IPS-NIHi11 (cell line): ENCODE data around the gene MOB3C.
"Not testable (repeated sequence)": the region's sequence is repeated elsewhere in the genome, so short reads cannot be mapped to it uniquely, and the experiment has no call there.

ENCODE experiments used
- DNase-seq: peaks from one replicate; pipeline ENCODE4 v3.0.0; 2012; ENCODE audit warnings: mixed read lengths, low spot score

The MOB3C gene

GRCh38 chr1:46616277-46617107 is at the start of gene MOB3C:
MOB3C (minus strand) TSS chr1:46616811; CDS start chr1:46613321, 3,490 bp downstream.
- peak; percentile 79 for DNase-seq

- no peak for DNase-seq
Observed at GRCh38 chr1:46665983-46666382, 49.4 kb upstream of the MOB3C start.

- DNase-seq, result not testable (repeated sequence)
Observed at GRCh38 chr1:46662919-46663318, 46.3 kb upstream of the MOB3C start.

- not testable (repeated sequence) for DNase-seq
Observed at GRCh38 chr1:46660116-46660515, 43.5 kb upstream of the MOB3C start.

- no peak for DNase-seq
Observed at GRCh38 chr1:46659307-46659870, 42.8 kb upstream of the MOB3C start.

GRCh38 chr1:46657775-46658174 is 41.2 kb upstream of the MOB3C start:
- DNase-seq, result no peak

GRCh38 chr1:46656643-46657042 is 40.0 kb upstream of the MOB3C start:
- no peak for DNase-seq

GRCh38 chr1:46655848-46656247 is 39.2 kb upstream of the MOB3C start:
- no peak for DNase-seq

GRCh38 chr1:46654698-46655097 is 38.1 kb upstream of the MOB3C start:
- DNase-seq, result not testable (repeated sequence)

- no peak for DNase-seq
Observed at GRCh38 chr1:46654012-46654411, 37.4 kb upstream of the MOB3C start.

GRCh38 chr1:46653405-46653958 is 36.9 kb upstream of the MOB3C start:
- no peak for DNase-seq

GRCh38 chr1:46652321-46653100 is 35.9 kb upstream of the MOB3C start:
- no peak for DNase-seq

- not testable (repeated sequence) for DNase-seq
Observed at GRCh38 chr1:46651152-46651551, 34.5 kb upstream of the MOB3C start.

GRCh38 chr1:46650491-46650890 is 33.9 kb upstream of the MOB3C start:
- DNase-seq, result no peak

GRCh38 chr1:46649764-46650163 is 33.2 kb upstream of the MOB3C start:
- DNase-seq, result no peak

- no peak for DNase-seq
Observed at GRCh38 chr1:46647611-46648010, 31.0 kb upstream of the MOB3C start.

GRCh38 chr1:46646844-46647243 is 30.2 kb upstream of the MOB3C start:
- DNase-seq, result no peak

GRCh38 chr1:46646331-46646730 is 29.7 kb upstream of the MOB3C start:
- DNase-seq, result no peak

- DNase-seq, result no peak
Observed at GRCh38 chr1:46645815-46646214, 29.2 kb upstream of the MOB3C start.

GRCh38 chr1:46643368-46643775 is 26.8 kb upstream of the MOB3C start:
- peak; percentile 30 for DNase-seq

- no peak for DNase-seq
Observed at GRCh38 chr1:46642115-46642680, 25.6 kb upstream of the MOB3C start.

GRCh38 chr1:46639547-46639946 is 22.9 kb upstream of the MOB3C start:
- no peak for DNase-seq
